GM12892 (cell line): ENCODE results near the gene UBE2L6.

Source experiments
- POLR2A ChIP-seq: IDR thresholded peaks from 2 replicates; pipeline ENCODE4 v1.6.1; 2011; ENCODE audit warnings: low read depth, low read length, control low read depth
- POLR2AphosphoS5 ChIP-seq: IDR thresholded peaks from 2 replicates; pipeline ENCODE4 v1.6.1; 2011; ENCODE audit warnings: low read depth, low read length, control low read depth

DNA sequence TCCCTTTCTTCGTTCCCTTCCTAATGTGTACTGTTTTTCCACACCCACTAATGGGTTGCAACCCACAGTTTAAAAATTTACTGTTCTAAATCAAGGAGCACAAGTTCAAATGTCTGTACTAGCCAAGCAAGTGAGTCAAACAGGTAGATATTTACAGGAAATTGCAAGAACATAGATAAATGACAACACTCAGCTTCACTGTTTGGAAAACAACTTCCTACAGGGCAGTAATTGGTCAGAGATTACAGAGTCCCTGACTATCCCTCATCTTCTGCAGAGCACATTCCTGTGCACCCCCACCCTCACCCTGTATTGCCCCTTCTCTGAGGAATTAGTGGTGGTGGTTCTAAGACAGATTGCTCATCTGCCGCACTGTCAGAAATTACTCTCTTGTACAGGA is 31.9 kb upstream of the UBE2L6 start:
- TF ChIP-seq POLR2A, result no peak
- TF ChIP-seq POLR2AphosphoS5, result no peak
